Keratinocyte (primary cell): Measurements from ENCODE around the gene ALCAM.

Experiments
- CTCF ChIP-seq, 3 experiments: IDR thresholded peaks in 1 of 3; conservative IDR thresholded peaks in 1 of 3; optimal IDR thresholded peaks in 1 of 3; 2 replicates in 2 of 3; 3 replicates in 1 of 3; pipeline versions ENCODE3 to v1.5.1; 2011; ENCODE audit warnings: low read length in 3 of 3, mild to moderate bottlenecking in 3 of 3, moderate library complexity in 2 of 3, control low read depth in 1 of 3, inconsistent platforms in 1 of 3; ENCODE audit not compliant: insufficient read depth in 2 of 3; ENCODE audit errors: extremely low read depth in 1 of 3
- EZH2 ChIP-seq: IDR thresholded peaks from one replicate; pipeline ENCODE4 v1.6.1; 2012; ENCODE audit warnings: inconsistent platforms, mild to moderate bottlenecking, low read length, moderate library complexity

DNA sequence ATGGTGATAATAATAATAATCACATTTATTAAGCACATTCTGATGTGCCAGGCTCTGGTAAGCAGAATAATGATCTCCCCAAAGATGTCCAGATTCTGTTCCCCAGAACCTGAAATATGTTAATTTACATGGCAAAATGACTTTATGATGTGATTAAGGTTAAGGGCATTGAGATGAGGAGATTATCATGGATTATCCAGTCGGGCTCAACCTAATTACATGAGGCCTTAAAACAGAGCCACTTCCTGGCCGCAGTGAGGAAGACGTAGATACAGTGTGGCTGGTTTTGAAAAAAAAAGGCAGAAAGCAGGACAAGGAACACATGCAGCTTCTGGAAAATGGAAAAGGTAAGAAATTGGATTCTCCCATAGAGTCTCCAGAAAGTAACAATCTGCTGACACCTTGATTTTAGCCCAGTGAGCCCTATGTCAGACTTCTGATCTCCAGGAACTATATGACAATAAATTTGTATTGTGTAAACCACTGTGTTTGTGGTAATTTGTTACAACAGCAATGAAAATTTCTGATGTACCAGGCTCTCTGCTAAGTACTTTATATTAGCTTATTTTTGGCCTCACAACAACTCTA lies 126.7 kb downstream of the ALCAM start:
- TF ChIP-seq CTCF (optimal IDR thresholded peaks at IDR 0.05 in 1 of 3, IDR thresholded peaks at IDR 0.05 in 1 of 3, conservative IDR thresholded peaks at IDR 0.05 in 1 of 3; ENCODE audit: extremely low read depth in 1 of 3, insufficient read depth in 2 of 3, low read length in 3 of 3), result no peak
- no peak for TF ChIP-seq EZH2
